ENCODE results near the gene RASA2. TPM values are rescaled to one million over a fixed set of nuclear protein-coding genes. Genes with fewer than 3 reads are reported as not detected.
"Not testable (repeated sequence)": the region's sequence is repeated elsewhere in the genome, so short reads cannot be mapped to it uniquely, and the experiment has no call there.

RASA2 gene
- polyA plus RNA-seq, 12 donors = 7.5 to 19.4 (median 12.8) TPM; not detected in 1

DNA sequence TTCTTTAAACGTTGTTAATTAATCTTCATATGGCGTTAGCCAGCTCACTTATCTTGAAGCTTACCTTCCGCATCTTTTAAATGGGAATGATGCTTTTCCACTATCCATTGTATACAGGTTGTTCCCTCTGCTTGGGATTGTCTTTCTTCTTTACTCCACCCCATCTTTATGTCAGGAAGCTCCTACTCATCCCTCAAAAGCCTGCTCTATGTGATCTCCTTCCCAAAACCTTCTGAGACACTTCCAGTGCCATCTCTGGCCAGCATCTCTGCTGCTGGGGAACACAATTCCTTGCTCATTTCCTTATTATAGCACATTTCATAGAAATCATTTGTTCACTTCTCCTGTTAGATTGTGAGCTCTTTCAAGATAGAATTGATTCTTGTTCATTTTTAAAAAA is 4.3 kb downstream of the RASA2 start:
- DNase-seq = no peak

DNA sequence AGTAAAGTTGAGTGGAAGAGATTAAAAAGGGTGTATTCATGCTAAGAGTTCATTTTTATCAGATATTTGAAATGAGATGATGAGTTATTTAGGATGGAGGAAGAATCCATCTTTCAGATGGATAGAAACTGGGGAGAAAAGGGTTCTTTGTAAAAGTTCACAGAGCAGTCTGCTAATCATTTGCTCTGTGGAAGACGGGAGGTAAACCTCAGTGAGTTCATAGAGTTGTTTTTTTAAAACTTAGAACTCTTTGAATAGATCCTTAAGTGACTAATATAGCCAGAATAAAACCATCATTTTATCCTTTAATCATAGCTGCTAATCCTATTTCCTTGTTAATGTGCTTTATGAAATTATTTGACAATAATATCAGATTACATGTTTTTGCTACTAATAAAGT is 5.1 kb downstream of the RASA2 start:
- no peak for DNase-seq

DNA sequence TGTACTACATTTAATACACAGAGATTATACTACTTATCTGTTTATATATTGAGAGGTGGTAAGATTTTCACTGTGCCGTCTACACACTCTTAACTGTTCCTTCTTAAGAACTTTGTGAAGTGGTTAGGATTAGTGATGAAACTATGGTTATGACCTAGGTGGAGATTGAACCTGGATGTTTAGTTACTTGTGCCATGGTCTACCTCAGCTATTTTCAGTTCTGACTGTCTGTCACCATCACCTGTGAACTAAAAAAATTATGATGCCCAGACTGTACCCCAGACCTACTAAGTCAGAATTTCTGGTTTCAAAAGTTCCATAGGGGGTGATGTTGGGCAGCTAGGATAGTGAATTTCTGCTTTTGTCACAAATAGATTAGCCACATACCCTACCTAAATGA is 6.4 kb downstream of the RASA2 start:
- no peak for DNase-seq

DNA sequence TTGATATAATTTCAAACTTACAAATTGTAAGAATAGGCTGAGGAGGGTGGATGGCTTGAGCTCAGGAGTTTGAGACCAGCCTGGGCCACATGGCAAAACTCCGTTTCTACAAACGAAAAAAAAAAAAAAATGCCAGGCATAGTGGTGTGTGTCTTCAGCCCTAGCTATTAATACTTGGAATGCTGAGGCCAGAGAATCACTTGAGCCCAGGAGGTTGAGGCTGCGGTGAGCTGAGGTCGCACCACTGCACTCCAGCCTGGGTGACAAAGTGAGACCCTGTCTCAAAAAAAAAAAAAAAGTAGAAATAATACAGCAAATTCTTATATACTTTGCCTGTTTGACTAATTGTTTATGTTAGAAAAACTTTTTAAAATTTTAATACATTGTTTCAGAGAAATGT is 10.8 kb downstream of the RASA2 start:
- not testable (repeated sequence) for DNase-seq

DNA sequence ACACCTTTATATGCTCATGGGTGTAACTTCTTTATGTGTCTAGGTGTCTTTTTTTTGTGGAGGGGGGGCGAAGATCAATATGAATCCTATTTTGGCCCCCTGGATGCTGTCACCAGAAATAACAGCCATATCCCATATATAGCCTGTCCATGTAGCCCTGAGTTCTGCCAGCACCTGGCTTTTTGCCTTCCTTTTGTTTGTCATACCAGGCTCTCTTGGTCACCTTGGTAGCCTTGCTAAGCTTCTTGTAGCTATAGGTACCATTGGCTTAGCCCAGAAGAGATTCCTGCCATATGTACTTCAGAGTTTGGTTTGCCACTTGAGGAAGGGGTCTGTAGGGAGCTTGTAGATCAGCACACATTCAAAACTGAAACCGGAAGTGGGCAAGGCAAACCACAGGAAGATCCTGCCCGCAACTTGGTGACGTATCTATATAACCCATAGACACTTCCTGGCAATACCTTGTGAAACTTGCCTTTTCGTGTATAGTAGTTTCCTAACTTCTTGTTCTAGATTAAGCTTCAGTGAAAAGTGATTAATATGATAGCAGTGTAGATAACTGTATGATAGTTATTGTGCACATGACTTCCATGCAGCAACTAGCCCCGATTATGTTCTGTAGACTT is 11.9 kb downstream of the RASA2 start:
- DNase-seq = peak; percentile 37

DNA sequence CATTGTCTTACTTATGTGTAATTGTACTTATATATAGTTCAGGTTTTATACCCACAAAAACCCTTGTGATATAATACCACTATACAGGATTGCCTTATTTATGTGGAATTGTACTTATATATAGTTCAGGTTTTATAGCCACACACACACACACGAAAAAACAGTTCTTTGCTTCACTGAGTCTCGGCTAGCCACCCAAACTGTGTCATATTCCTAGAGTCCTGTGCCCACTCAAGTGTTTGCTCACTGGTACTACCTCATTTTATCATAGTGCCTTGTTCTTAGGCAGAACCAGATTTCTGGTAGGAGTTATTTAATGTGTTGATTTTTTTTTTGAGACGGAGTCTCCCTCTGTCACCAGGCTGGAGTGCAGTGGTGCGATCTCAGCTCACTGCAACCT is 12.5 kb downstream of the RASA2 start:
- no peak for DNase-seq

DNA sequence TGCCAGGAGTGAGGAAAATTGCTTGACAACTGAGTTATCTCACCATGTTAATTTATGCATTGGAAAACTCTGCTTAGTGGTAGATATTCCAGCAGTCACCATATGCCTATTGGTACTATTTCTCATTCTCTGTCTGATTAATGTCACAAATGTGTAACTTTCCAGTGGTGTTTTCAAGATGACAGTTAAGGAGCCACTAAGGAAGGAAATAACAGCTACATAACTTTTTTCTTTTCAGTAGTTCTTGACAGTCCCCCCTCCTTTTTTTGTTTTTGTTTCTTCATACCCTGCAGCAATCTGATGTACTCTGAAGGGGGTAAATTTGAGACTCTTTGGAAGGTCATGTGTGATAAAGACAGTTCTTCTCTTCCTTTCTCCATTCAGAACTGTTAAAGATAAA is 13.1 kb downstream of the RASA2 start:
- no peak for DNase-seq

DNA sequence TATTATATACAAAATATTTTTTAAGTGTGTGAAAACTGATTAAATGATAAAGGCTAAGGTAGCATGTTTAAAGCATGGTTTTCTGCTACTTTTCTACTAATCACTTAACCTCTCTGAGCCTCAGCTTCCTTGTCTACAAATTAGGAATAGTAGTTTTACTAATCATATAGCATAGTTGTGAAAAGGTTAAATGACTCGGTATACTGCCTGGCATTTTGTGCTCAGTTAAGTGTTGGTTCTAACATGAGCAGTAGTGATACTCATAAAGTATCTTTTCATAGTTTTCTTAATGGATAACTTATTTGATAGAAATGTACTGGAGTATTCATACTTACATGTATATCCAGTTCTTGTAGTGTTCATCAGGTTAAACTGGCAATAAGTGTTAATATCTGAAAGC is 13.6 kb downstream of the RASA2 start:
- DNase-seq = no peak

DNA sequence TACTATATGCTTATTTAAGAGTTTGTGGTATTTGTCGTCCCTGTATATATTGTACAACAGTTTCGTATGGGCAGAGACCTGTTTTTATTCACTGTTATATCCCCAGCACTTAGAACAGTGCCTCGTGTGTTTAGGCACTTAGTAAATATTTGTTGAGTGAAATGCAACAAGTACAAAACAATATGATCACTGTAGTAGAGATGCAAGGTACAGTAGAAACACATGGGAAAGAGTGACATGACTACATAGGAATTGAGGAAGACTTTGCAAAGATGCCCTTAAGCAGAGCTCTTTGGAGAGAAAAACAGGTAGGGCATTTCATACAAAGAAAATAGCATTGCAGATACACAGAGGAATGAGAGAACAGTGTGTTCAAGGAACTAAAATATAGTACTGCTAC is 18.3 kb downstream of the RASA2 start:
- no peak for DNase-seq

DNA sequence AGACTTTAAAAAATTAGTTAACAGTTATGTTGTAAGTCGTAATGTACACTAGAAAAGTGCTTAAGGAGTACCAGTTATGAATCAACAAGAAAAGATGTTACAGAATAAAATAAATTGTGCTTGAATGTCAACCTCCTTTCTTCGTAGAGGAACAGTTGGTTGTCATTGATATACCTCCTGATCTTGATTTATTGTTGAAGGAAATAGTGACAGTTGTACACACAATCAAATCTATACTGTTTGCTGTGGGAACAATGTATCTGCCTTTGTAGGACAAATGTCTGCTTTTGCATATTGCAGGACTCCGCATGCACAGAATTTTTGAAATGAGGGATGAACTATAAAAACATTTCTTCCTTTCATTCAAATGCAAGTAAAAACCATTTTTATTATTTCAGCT is 19.2 kb downstream of the RASA2 start:
- no peak for DNase-seq

DNA sequence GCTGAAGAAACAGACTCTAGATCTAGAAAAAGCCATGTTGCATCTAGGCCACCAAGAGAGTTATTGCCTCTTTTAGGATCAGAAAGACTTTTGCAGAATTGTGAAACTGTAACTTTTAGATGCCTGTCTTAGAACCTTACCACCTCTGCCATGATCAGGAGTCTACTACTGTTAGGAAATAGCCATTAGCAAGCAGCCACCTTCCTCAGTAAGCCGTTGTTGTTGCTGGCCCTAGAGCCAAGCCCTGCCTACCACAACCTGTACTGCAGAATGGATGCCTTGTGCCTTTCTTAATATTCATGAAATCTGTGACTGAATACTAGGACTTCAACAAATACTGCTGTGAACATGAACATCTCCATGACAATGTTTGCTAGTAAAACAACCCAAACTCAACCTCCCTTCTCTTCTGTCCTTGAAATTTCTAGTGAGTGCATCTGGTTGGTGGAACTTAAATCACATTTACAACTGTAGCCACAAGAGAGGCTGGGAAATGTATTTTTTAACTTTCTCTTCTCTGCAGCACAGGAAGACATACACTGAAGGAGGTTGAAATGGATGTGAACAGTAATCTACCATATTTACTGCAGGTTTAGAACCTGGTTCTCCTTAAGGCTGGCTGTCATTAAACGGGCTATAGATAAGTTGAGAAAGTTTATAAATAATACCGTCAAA is 20.7 kb downstream of the RASA2 start:
- no peak for DNase-seq

DNA sequence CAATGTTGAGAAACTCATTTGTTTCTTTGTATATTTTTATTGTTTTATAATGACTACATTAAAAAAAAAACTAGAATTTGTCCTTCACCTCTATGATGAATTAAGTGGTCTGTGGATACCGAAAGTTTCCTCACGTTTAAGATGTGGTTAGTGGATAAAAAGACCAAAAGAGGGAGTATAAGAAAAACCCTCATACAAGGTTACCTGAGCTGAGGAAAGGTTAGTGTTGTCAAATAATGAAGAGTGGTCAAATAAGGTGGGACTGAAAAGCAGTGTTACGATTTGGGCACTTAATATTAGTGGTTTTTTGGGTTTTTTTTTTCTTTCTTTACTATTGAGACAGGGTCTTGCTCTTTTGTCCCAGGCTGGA is 21.2 kb downstream of the RASA2 start:
- no peak for DNase-seq

DNA sequence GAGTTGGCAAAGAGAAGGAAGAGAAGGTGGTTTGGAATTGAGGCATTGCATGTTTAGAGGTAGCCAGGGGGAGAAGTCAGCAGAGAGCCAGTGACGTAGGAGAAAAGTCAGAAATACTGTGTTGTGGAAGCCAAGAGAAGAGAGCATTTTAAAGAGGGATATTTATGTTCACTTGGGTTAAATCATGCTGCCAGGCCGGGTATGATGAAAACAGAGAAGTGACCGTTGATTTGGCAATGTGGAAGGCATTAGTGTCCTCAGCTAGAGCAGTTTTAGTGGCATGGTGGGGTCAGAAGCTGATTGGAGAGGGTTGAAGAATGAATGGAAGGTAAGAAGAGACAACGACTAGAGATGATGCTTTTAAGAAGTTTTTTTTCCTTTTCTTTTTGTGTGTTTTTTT is 24.5 kb downstream of the RASA2 start:
- no peak for DNase-seq

DNA sequence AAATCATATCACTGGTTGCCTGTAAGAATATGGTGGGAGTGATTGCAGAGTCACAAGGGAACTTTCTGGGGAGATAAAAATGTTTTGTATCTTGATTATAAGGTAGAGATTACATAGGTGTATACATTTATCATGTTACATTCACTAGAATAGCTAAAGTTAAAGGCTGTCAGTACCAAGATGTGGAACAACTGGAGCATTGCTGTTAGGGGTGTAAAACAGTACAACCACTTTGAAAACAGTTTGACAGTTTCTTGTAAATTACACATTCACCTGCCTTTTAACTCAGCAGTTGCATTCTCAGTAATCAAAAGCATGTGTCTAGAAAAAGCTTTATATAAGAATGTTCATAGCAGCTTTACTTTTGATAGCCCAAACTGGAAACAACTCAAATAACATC is 27.6 kb downstream of the RASA2 start:
- no peak for DNase-seq

DNA sequence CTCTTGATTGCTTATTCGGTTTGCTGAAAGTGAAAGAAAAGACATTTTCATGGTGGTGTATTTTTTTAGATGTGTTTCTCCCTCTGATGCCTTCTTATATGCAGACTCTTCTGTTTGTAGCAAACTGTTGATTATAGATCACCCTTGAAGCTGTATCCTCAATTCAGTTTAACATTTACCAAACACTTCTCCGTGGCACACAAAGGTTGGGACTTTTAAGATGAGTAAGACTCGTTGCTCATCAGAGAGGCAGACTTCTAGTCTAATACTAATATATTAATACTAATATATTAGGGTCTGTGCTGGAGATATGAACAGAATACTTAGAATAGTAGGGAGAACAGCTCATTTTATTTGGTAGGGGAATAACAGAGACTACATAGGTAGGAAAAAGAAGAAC is 32.8 kb downstream of the RASA2 start:
- DNase-seq = no peak

DNA sequence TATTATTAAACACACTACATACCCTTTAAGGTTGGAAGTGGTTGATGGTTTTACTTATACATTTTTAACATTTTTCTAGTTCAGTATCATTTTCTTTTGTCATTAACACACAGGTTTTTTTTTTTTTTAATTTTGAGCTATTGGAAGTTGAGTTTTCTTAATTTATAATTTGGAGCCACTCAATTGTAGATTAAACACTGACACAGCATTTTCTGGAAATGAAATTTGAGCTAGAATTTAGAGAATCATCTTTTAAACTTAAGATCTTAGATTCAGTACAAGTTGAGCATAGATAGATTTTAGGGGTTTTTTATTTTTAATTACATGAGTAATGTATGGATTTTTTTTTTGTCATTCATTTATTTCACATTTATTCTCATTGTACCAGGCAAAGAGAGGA is 35.0 kb downstream of the RASA2 start:
- DNase-seq = no peak

DNA sequence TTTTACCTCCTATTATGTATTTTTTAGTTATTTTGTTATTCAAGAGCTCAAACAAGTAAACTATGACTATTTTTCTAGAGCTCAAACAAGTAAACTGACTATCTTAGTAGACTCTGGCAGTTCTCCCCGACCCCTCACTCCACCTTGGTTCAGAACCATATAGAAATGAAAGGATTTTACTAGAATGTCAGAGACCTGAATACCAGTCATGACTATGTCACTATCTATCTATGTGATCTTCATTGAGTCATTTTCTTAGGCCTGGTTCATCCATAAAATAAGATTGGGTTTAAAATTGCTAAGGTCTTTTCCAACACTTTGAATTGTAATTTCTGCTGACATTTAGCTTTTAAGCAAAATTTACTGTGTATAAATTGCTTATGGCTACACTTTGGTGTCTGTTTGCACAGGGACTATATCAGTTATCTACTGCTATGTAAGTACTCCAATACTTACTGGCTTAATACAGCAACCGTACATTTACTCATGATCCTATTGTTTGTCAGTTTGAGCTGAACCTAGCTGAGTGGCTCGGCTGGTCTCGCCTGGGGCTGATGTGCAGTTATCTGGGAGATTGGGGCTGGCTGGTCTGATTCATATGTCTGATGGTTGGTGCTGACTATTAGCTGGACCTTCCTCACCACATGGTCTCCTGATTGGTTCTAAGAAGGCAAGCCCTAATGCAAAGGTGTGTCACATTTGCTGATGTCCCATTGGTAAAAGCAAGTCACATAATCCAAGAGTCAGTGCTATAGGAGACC is 37.0 kb downstream of the RASA2 start:
- DNase-seq = no peak

DNA sequence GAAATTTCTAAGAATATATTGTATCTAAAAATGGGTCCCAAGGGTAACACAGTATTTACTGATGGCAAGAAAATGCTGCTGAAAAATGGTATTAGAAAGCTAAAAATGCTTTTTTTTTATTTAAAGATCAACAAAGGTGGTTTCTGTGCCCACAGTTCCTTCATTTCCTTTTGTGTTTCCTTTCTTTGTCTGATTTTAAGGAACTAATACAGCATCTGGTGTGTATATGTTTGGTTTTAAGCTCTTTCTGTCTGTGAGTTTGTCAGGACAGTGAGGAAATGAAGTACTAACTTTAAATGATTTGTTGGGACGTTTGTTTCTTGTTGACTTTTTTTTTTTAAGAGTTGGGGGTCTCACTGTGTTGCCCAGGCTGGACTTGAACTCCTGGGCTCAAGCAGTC is 38.2 kb downstream of the RASA2 start:
- DNase-seq = no peak

DNA sequence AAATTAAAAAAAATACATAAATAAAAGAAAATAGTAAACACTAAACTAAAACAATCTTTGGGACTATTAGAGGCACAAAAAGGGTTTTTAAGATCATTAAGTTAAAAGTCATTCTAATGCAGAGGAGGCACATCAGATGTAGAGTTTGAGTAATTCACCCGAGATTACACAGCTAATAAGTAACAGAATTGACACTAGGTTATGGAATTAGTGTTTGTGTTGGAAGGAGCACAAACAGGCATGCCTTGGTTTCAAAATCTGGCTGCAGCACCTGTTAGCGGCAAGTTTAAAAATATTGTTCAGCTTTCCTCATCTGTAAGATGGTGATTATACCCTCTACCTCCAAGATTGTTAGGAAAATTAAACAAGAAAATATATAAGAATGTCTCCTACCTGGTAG is 39.0 kb downstream of the RASA2 start:
- DNase-seq = no peak

DNA sequence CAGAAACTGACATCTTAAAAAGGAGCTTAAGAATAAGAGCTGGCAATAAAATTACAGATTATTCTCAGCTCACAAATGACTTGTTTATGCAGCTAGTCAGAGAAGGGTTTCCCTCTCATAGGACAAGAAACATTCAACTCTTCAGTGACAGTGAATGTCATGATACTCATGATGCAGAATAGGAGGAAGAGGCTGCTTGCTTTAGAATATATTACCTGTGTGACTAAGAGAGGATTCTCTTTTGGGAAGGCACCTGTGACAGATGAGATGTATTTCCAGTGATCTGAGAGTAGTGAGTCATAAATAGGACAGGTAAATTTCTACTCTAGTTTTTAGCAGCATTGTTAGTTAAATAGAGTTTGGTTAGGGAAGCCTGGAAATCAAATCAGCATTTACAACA is 39.9 kb downstream of the RASA2 start:
- no peak for DNase-seq

DNA sequence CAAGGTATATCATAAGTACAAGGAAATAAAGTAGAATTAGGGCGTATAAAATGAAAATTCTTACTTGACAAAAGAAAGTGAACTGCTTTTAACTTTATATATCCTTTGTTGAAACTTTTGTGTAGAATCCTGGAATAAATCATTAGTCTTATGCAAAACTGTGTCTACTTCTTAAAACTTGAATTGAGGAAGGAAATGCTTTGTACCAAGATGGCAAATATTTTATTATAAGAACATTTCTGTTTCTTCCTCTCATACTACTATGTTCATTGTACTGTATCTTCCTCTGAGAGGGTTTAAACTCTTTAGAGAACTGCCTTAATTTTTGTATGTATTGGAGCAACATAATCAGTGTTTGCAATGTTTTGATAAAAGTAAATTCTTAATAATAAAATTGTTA is 42.0 kb downstream of the RASA2 start:
- DNase-seq = no peak

DNA sequence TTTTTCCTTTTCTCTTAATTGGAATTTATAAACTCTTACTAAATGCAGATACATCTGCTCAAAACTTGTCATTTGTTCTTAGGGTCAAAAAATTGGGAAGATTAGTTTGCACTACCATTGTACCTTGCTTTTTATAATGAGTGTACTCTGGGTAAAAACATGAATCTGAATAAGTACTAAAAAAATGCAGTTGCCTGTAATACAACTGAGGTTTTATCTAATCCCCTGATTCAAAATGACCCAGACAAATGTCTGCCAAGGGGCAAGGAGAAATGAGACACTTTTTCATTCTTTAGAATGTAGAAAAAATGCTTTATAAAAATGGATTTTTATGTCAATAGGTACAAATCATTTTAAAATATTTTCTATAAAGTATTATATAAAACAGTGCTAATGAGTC is 42.4 kb downstream of the RASA2 start:
- no peak for DNase-seq

DNA sequence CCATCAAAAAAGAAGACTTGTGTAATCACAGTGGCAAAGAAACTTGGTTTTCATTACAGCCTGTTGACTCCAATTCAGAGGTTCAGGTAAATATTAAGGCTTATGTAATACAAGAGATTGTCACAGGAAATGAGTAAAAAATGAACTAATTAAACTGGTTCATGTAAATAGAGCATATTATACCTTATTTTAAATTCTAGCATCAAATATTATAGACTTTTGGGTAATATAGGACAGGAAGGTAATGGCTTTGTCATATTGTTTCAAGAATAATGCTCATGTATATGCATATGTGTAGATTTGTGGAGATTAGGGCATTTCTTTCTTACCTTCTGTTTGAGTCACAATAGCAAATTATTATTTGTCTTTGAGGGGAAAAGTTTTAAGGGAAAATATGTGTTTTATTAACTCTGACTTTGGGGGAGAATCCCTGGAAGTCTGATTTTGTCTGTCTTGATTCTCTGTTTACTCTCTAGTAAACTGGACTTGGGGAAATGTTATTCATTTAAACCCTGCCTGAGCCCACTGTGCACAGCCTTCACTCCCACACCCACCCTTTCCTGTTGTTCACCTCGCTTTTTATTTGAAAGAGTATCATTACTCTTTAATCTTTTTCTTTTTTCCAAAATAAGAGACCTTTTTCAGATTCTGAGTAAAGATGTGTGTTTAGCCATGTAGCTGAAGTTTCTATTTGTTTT is 43.0 kb downstream of the RASA2 start:
- no peak for DNase-seq

Data from muscle of arm (tissue), 12 donors.